AG20443 (cell line): Measurements from ENCODE around the gene PROX1.
A peak's percentile ranks its signal among the peaks of the same experiment; 100 is the strongest.

Source experiments
- DNase-seq: peaks from one replicate; pipeline ENCODE4 v3.0.0; 2012; ENCODE audit warnings: low spot score, mixed read lengths

PROX1 gene

GRCh38 chr1:213979751-213980586 is 7.8 kb upstream of the PROX1 start:
- DNase-seq: no peak

GRCh38 chr1:213980906-213981305 is 6.9 kb upstream of the PROX1 start:
- DNase-seq: no peak

GRCh38 chr1:213982289-213982671 is 5.5 kb upstream of the PROX1 start:
- DNase-seq: no peak

- DNase-seq: peak; percentile 36
These were observed 4.9 kb upstream of the PROX1 start for GRCh38 chr1:213982672-213983492.

GRCh38 chr1:213983493-213984386 is 4.0 kb upstream of the PROX1 start:
- no peak for DNase-seq

- DNase-seq: no peak
These were observed 3.2 kb upstream of the PROX1 start for GRCh38 chr1:213984387-213985208.

GRCh38 chr1:213985209-213986019 is 2.4 kb upstream of the PROX1 start:
- DNase-seq: no peak

- no peak for DNase-seq
These were observed 1.5 kb upstream of the PROX1 start for GRCh38 chr1:213986020-213986924.

GRCh38 chr1:213986925-213987250 is 885 bp upstream of the PROX1 start:
- DNase-seq: no peak

GRCh38 chr1:213987422-213987926 is 299 bp upstream of the PROX1 start:
- DNase-seq: peak; percentile 92

- DNase-seq: peak; percentile 32
These were observed 781 bp downstream of the PROX1 start for GRCh38 chr1:213988507-213989001.

GRCh38 chr1:213989002-213989855 is 1.5 kb downstream of the PROX1 start:
- no peak for DNase-seq

- no peak for DNase-seq
These were observed 6.2 kb downstream of the PROX1 start for GRCh38 chr1:213993929-213994328.

- DNase-seq: no peak
These were observed 7.1 kb downstream of the PROX1 start for GRCh38 chr1:213994888-213995287.

GRCh38 chr1:213995603-213996002 is 7.8 kb downstream of the PROX1 start:
- DNase-seq: no peak

- DNase-seq: no peak
These were observed 8.7 kb downstream of the PROX1 start for GRCh38 chr1:213996320-213997037.

GRCh38 chr1:213997038-213997771 is 9.4 kb downstream of the PROX1 start:
- no peak for DNase-seq
